OCI-LY3 (cell line): ENCODE results near the gene ATP6V1A.

Experiments used
- EZH2phosphoT487 ChIP-seq: fragments of 200-600 bp; shearing (Covaris generic); IDR thresholded peaks from 2 replicates; pipeline ENCODE4 v1.6.1; 2018; ENCODE audit warnings: antibody characterized with exemption, mixed run types, low read depth
- TF ChIP-seq, protein P1 (sequence below): fragments of 200-600, 300-600 bp; sonication (generic); IDR thresholded peaks from 2 replicates; pipeline ENCODE4 v1.5.1; 2014; ENCODE audit warnings: antibody characterized with exemption, low read length, low read depth

DNA sequence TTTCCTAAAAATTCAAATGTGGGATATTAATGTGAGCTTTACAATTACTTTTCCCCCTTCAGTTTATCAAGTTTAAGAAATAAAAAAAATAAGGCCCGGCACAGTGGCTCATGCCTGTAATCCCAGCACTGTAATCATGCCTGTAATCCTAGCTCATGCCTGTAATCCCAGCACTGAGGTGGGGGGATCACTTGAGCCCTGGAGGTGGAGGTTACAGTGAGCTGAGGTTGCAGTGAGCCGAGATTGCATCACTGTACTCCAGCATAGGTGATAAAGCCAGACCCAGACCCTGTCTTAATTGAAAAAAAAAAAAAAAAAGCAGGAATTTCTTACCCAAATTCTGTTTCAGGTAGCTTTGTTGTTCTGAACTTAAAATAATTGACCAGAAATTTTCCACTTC lies 17.9 kb downstream of the ATP6V1A start:
- TF ChIP-seq, protein P1, sequence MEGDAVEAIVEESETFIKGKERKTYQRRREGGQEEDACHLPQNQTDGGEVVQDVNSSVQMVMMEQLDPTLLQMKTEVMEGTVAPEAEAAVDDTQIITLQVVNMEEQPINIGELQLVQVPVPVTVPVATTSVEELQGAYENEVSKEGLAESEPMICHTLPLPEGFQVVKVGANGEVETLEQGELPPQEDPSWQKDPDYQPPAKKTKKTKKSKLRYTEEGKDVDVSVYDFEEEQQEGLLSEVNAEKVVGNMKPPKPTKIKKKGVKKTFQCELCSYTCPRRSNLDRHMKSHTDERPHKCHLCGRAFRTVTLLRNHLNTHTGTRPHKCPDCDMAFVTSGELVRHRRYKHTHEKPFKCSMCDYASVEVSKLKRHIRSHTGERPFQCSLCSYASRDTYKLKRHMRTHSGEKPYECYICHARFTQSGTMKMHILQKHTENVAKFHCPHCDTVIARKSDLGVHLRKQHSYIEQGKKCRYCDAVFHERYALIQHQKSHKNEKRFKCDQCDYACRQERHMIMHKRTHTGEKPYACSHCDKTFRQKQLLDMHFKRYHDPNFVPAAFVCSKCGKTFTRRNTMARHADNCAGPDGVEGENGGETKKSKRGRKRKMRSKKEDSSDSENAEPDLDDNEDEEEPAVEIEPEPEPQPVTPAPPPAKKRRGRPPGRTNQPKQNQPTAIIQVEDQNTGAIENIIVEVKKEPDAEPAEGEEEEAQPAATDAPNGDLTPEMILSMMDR: no peak
- no peak for TF ChIP-seq EZH2phosphoT487
